Right ventricle myocardium superior (tissue), 1 donor: ENCODE measurements around the gene PLA2G12A. TPM values are rescaled to one million over a fixed set of nuclear protein-coding genes. Genes with fewer than 3 reads are reported as not detected.
"Not testable (repeated sequence)": the region's sequence is repeated elsewhere in the genome, so short reads cannot be mapped to it uniquely, and the experiment has no call there.

ENCODE experiments used
- ATAC-seq: fragments of 200-7000 bp; cut with Tn5 transposase; one replicate; pipeline ENCODE4 v1.9.1; 2020; ENCODE audit warnings: mild to moderate bottlenecking; ENCODE audit not compliant: poor library complexity
- DNase-seq: peaks from one replicate; pipeline ENCODE4 v3.0.0-alpha.2; 2020
- intact Hi-C: fragments of 100-400 bp; cut with DNase I; formaldehyde crosslinking; loops from one replicate; pipeline ENCODE4 v1.11.2; 2022
- total RNA-seq: library from RNA; stranded (reverse); fragmentation: NEBNext Ultra II Directional; extraction: Animal tissue kit (Norgen Biotek cat#: 25700); gene quantifications from one replicate; pipeline ENCODE4 v1.2.1, GENCODE V29; 2021
- donor health status: DM: no; HTN: yes; CAD: no; lungs with severe emphysema.

Gene PLA2G12A
- total RNA-seq, 1 donor from 2014 or later = 59.1 TPM

GRCh38 chr4:109690690-109691410 is 39.0 kb downstream of the PLA2G12A start:
- intact Hi-C loops = no loop called here
- DNase-seq = no peak
- ATAC-seq = no peak

GRCh38 chr4:109684727-109685126 is 45.1 kb downstream of the PLA2G12A start:
- DNase-seq (no peak), ATAC-seq (no peak)
- intact Hi-C loops = no loop called here

GRCh38 chr4:109683621-109684253 is 46.1 kb downstream of the PLA2G12A start:
- DNase-seq = no peak
- intact Hi-C loops = no loop called here
- ATAC-seq = no peak

GRCh38 chr4:109682875-109683274 is 47.0 kb downstream of the PLA2G12A start:
- intact Hi-C loops = no loop called here
- ATAC-seq (no peak), DNase-seq (no peak)

GRCh38 chr4:109678925-109679324 is 50.9 kb downstream of the PLA2G12A start:
- intact Hi-C loops, ATAC-seq, DNase-seq: not testable (repeated sequence)

GRCh38 chr4:109678472-109678871 is 51.4 kb downstream of the PLA2G12A start:
- intact Hi-C loops, DNase-seq, ATAC-seq: not testable (repeated sequence)

- DNase-seq (no peak), ATAC-seq (no peak)
- intact Hi-C loops = no loop called here
Observed at GRCh38 chr4:109676886-109677285, 53.0 kb downstream of the PLA2G12A start.

- ATAC-seq (no peak), DNase-seq (no peak)
- intact Hi-C loops = no loop called here
Observed at GRCh38 chr4:109675843-109676242, 54.0 kb downstream of the PLA2G12A start.

GRCh38 chr4:109675181-109675580 is 54.7 kb downstream of the PLA2G12A start:
- DNase-seq (no peak), ATAC-seq (no peak)
- intact Hi-C loops = no loop called here

GRCh38 chr4:109673303-109673702 is 56.6 kb downstream of the PLA2G12A start:
- ATAC-seq = no peak
- intact Hi-C loops = no loop called here
- no peak for DNase-seq

- ATAC-seq = no peak
- no peak for DNase-seq
- intact Hi-C loops = no loop called here
Observed at GRCh38 chr4:109672169-109672930, 57.5 kb downstream of the PLA2G12A start.

GRCh38 chr4:109671350-109671749 is 58.5 kb downstream of the PLA2G12A start:
- DNase-seq = no peak
- ATAC-seq = no peak
- intact Hi-C loops = no loop called here

- intact Hi-C loops = no loop called here
- DNase-seq = no peak
- peak; percentile 46 for ATAC-seq
Observed at GRCh38 chr4:109665783-109666485, 63.9 kb downstream of the PLA2G12A start.

GRCh38 chr4:109662771-109663170 is 67.1 kb downstream of the PLA2G12A start:
- ATAC-seq = no peak
- no peak for DNase-seq
- intact Hi-C loops = no loop called here

GRCh38 chr4:109662116-109662515 is 67.8 kb downstream of the PLA2G12A start:
- no peak for ATAC-seq

More at GRCh38 chr4:109662116-109662515, 67.8 kb downstream of the PLA2G12A start:
- no peak for DNase-seq
- intact Hi-C loops = no loop called here
